ENCODE measurements around the gene KDM5A. TPM values are rescaled to one million over a fixed set of nuclear protein-coding genes. Genes with fewer than 3 reads are reported as not detected.
"Not testable (repeated sequence)": the region's sequence is repeated elsewhere in the genome, so short reads cannot be mapped to it uniquely, and the experiment has no call there.

Gene KDM5A
- total RNA-seq, 4 donors from 2014 or later = 20.5 to 56.6 (median 46.8) TPM

DNA sequence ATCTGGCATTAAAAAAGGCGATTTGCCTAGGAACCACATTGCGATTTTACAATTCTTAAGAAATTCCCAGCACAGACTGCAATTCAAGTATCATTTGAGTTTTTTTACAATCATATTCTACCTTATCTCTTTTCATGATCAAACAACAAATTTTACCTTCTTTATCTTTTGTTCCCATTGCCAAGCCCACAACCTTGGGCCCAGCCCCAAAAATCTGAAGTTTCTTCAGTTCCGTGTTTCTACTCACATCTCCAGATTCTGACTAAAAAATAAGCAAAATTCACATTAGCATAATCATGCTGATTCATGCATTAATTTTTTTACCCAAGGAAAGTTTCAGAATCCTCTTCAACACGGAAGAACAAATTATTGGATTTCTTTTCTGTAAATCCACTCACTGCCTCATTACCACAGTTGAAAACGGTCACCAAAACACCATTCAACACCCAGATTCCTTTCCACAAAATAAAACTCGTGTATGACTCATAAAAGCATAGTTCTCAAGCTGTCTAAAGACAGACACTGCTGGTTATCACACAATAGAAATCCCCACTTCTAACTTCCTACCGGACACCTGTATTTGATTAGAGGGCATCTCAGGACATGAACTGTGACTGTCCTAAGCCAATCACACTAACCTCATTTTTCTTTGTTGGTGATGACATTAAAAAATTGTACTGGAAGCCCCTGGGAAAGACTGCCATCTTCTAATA lies 32.7 kb downstream of the KDM5A start:
- intact Hi-C loops (cut with DNase I) = no loop called here
- TF ChIP-seq, protein P1, sequence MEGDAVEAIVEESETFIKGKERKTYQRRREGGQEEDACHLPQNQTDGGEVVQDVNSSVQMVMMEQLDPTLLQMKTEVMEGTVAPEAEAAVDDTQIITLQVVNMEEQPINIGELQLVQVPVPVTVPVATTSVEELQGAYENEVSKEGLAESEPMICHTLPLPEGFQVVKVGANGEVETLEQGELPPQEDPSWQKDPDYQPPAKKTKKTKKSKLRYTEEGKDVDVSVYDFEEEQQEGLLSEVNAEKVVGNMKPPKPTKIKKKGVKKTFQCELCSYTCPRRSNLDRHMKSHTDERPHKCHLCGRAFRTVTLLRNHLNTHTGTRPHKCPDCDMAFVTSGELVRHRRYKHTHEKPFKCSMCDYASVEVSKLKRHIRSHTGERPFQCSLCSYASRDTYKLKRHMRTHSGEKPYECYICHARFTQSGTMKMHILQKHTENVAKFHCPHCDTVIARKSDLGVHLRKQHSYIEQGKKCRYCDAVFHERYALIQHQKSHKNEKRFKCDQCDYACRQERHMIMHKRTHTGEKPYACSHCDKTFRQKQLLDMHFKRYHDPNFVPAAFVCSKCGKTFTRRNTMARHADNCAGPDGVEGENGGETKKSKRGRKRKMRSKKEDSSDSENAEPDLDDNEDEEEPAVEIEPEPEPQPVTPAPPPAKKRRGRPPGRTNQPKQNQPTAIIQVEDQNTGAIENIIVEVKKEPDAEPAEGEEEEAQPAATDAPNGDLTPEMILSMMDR (IDR thresholded peaks at IDR 0.05) = no peak
- TF ChIP-seq POLR2A (IDR thresholded peaks at IDR 0.05) = no peak
- no peak for DNase-seq
- no peak overlapping the region for H3K4me3 ChIP-seq
- no peak overlapping the region for H3K27ac ChIP-seq
- H3K27me3 ChIP-seq = no peaks in the 10 kb centered on the region
- H3K36me3 ChIP-seq = peaks cover 11 to 100% (median 16%) of the 10 kb centered on the region in 3 donors
- peaks cover 0 to 13% (median 0%) of the 10 kb centered on the region in 3 donors for H3K9me3 ChIP-seq
- peaks cover 0 to 4% (median 0%) of the 10 kb centered on the region in 3 donors for H3K4me1 ChIP-seq
- 71 to 79% methylated on average over 7 of the region's 7 CpGs for WGBS, 2 donors

DNA sequence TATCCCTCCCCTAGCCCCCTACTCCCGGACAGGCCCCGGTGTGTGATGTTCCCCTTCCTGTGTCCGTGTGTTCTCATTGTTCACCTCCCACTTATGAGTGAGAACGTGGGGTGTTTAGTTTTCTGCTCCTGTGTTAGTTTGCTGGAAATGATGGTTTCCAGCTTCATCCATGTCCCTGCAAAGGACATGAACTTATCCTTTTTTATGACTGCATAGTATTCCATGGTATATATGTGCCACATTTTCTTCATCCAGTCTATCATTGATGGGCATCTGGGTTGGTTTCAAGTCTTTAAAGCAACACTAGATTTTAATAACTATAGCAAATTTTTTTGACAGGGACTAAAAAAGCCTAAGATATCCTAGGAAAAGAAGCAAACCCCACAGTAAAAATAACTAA lies 37.9 kb downstream of the KDM5A start:
- 98% methylated on average over 4 of the region's 4 CpGs for WGBS, 2 donors

DNA sequence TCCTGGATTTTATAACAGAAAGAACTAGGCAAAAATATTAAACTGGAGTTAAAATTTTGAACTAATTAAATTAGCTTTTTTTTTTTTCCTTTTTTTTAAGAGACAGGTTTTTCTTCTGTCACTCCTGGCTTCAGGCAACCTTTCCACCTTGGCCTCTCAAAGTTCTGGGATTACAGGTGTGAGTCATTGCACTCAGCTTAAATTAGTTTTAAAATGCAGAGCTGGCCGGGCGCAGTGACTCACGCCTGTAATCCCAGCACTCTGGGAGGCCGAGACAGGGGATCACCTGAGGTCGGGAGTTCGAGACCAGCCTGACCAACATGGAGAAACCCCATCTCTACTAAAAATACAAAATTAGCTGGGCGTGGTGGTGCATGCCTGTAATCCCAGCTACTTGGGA lies 39.5 kb downstream of the KDM5A start:
- H3K27me3 ChIP-seq; intact Hi-C loops (cut with DNase I); H3K4me3 ChIP-seq; H3K9me3 ChIP-seq; H3K4me1 ChIP-seq; H3K27ac ChIP-seq; DNase-seq: not testable (repeated sequence)
- peaks cover 9 to 70% (median 18%) of the 10 kb centered on the region in 3 donors for H3K36me3 ChIP-seq
- WGBS, 2 donors = 54 to 69% methylated on average over 3 to 7 of the region's 7 CpGs

More for the DNA sequence above, 37.9 kb downstream of the KDM5A start:
- H3K27ac ChIP-seq; H3K4me3 ChIP-seq; DNase-seq; H3K4me1 ChIP-seq; intact Hi-C loops (cut with DNase I); H3K27me3 ChIP-seq; H3K9me3 ChIP-seq: not testable (repeated sequence)
- peaks cover 9 to 83% (median 18%) of the 10 kb centered on the region in 3 donors for H3K36me3 ChIP-seq

DNA sequence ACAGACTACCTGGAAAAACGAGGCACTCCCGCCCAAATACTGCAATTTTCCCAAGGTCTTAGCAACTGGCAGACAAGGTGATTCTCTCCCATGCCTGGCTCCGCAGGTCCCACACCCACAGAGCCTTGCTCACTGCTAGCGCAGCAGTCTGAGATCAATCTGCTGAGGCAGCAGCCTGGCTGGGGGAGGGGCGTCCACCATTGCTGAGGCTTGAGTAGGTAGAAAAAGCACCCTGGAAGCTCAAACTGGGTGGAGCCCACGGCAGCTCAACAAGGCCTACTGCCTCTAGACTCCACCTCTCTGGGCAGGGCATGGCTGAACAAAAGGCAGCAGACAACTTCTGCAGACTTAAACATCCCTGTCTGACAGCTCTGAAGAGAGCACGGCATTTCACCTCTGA lies 46.1 kb downstream of the KDM5A start:
- H3K27ac ChIP-seq; H3K4me1 ChIP-seq; H3K9me3 ChIP-seq; DNase-seq; H3K4me3 ChIP-seq; H3K27me3 ChIP-seq; intact Hi-C loops (cut with DNase I): not testable (repeated sequence)
- 84% methylated on average over 2 of the region's 7 CpGs; no CpG with 5 or more reads in 1 of the 2 donors for WGBS, 2 donors
- H3K36me3 ChIP-seq = peaks cover 0 to 70% (median 22%) of the 10 kb centered on the region in 3 donors

DNA sequence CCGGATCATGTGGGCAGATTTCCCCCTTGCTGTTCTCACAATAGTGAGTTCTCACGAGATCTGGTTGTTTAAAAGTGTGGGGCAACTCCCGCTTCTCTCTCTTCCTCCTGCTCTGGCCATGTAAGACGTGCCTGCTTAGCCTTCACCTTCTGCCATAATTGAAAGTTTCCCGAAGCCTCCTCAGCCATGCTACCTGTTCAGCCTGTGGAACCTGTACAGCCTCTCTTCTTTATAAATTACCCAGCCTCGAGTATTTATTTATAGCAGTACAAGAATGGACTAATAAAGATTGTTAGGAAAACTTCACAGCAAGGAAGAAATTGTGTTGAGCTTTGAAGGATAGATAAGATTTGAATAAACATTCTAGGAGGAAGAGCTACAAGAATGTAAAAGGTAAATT lies 52.1 kb downstream of the KDM5A start:
- Histone ChIP-seq H3K27ac (no peak overlapping the region), H3K27me3 (no peaks in the 10 kb centered on the region), H3K4me1 (no peaks in the 10 kb centered on the region), H3K4me3 (no peak overlapping the region), H3K9me3 (no peaks in the 10 kb centered on the region), H3K36me3 (peaks cover 0 to 98% (median 19%) of the 10 kb centered on the region in 3 donors)
- TF ChIP-seq, protein P1 (IDR thresholded peaks at IDR 0.05) = no peak
- TF ChIP-seq POLR2A (IDR thresholded peaks at IDR 0.05) = no peak
- DNase-seq = no peak
- WGBS, 2 donors = 77 to 82% methylated on average over 6 of the region's 6 CpGs
- intact Hi-C loops (cut with DNase I) = no loop called here

DNA sequence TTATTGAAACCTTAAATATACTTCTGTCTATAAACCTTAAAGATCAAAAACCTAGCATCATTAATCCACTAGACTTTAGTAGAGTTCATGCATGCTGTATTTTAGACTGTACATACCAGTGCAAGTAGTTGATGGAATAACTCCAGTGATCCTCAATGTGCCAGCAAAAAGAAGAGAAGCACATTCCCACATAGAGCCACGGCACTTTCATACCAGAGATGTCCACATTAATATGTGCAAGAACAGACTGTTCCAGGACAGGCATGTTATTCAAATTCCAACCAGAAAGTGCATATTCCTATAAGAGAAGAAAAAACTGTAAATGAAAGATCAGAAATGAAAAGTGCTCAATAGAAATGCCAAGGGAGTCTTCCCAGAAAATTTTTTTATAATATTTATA lies 55.0 kb downstream of the KDM5A start:
- TF ChIP-seq POLR2A (IDR thresholded peaks at IDR 0.05) = no peak
- TF ChIP-seq, protein P1 (IDR thresholded peaks at IDR 0.05) = no peak
- DNase-seq = no peak
- no peaks in the 10 kb centered on the region for H3K9me3 ChIP-seq
- no peaks in the 10 kb centered on the region for H3K27me3 ChIP-seq
- no peak overlapping the region for H3K4me3 ChIP-seq
- 90 to 96% methylated on average over 1 of the region's 1 CpG for WGBS, 2 donors
- H3K36me3 ChIP-seq = peaks cover 7 to 94% (median 21%) of the 10 kb centered on the region in 3 donors
- no peak overlapping the region for H3K27ac ChIP-seq
- intact Hi-C loops (cut with DNase I) = no loop called here
- no peaks in the 10 kb centered on the region for H3K4me1 ChIP-seq

Data from esophagus squamous epithelium (tissue), 5 donors.